ENCODE results near the gene SYCP2.

SYCP2 gene

GRCh38 chr20:59940129-59940955, 6.9 kb upstream of the SYCP2 start, which contains the start of the genes FAM217B and PPP1R3D:
Gene FAM217B, plus strand, starts transcription at chr20:59940389. Its CDS starts 3,555 bp downstream, at chr20:59943944.
Gene PPP1R3D, minus strand, starts transcription at chr20:59940305. Its CDS starts 374 bp downstream, at chr20:59939931.
- POLR2A ChIA-PET: interaction anchor here (0.6 to 3.4 kb wide), 17 partner anchors 9 to 120 kb away, joined by 3 to 19 read pairs (median 4); no protein-coding TSS in a partner anchor
- CTCF ChIA-PET: interaction anchor here (1.7 kb wide), 1 partner anchor 15 kb away, joined by 4 read pairs; no protein-coding TSS in a partner anchor

GRCh38 chr20:59939879-59940128, 6.4 kb upstream of the SYCP2 start:
- POLR2A ChIA-PET: interaction anchor here (0.6 to 3.4 kb wide), 16 partner anchors 8 to 120 kb away, joined by 3 to 19 read pairs (median 4); no protein-coding TSS in a partner anchor
- peak; percentile 19 for DNase-seq (ENCODE audit: extremely low spot score)
- CTCF ChIA-PET: interaction anchor here (0.5 kb wide), 1 partner anchor 17 kb away, joined by 5 read pairs; no protein-coding TSS in a partner anchor
- TF ChIP-seq ARNT (IDR thresholded peaks at IDR 0.05): no peak
- TF ChIP-seq SP1 (IDR thresholded peaks at IDR 0.05): no peak
- no peak for TF ChIP-seq SUZ12 (IDR thresholded peaks at IDR 0.05)
- TF ChIP-seq TARDBP (IDR thresholded peaks at IDR 0.05): no peak
- no peak for TF ChIP-seq FOXM1 (IDR thresholded peaks at IDR 0.05; ENCODE audit: borderline replicate concordance)
- no peak for TF ChIP-seq FOXA1 (IDR thresholded peaks at IDR 0.05)
- no peak for TF ChIP-seq L3MBTL2 (conservative IDR thresholded peaks at IDR 0.05)
- no peak for TF ChIP-seq ZNF384 (IDR thresholded peaks at IDR 0.05)
- no peak for TF ChIP-seq PKNOX1 (IDR thresholded peaks at IDR 0.05)
- no peak for TF ChIP-seq FOXK2 (IDR thresholded peaks at IDR 0.05)
- no peak for TF ChIP-seq HDGF (IDR thresholded peaks at IDR 0.05; ENCODE audit: borderline replicate concordance)
- no peak for TF ChIP-seq BHLHE40 (IDR thresholded peaks at IDR 0.05; ENCODE audit: borderline replicate concordance)
- no peak for TF ChIP-seq LEF1 (IDR thresholded peaks at IDR 0.05; ENCODE audit: borderline replicate concordance)
- TF ChIP-seq NFRKB (IDR thresholded peaks at IDR 0.05): no peak
- no peak for TF ChIP-seq ELF4 (IDR thresholded peaks at IDR 0.05)
- no peak for TF ChIP-seq CTBP1 (IDR thresholded peaks at IDR 0.05; ENCODE audit: borderline replicate concordance)

More at GRCh38 chr20:59940129-59940955, 6.9 kb upstream of the SYCP2 start, which contains the start of the genes FAM217B and PPP1R3D:
- peak; percentile 68 for TF ChIP-seq L3MBTL2 (conservative IDR thresholded peaks at IDR 0.05)
- no peak for TF ChIP-seq ZNF384 (IDR thresholded peaks at IDR 0.05)
- TF ChIP-seq SUZ12 (IDR thresholded peaks at IDR 0.05): no peak
- no peak for TF ChIP-seq LEF1 (IDR thresholded peaks at IDR 0.05; ENCODE audit: borderline replicate concordance)
- peak; percentile 52 for TF ChIP-seq PKNOX1 (IDR thresholded peaks at IDR 0.05)
- DNase-seq (ENCODE audit: extremely low spot score): peak; percentile 88

- TF ChIP-seq L3MBTL2 (conservative IDR thresholded peaks at IDR 0.05) (peak; percentile 36), ARNT (IDR thresholded peaks at IDR 0.05) (no peak)
- POLR2A ChIA-PET: interaction anchor here (0.9 to 3.4 kb wide), 9 partner anchors 8 to 119 kb away, joined by 3 to 19 read pairs (median 5); no protein-coding TSS in a partner anchor
- CTCF ChIA-PET: interaction anchor here (0.5 kb wide), 1 partner anchor 17 kb away, joined by 5 read pairs; no protein-coding TSS in a partner anchor
- DNase-seq (ENCODE audit: extremely low spot score): no peak
Measured at GRCh38 chr20:59939052-59939878, 5.8 kb upstream of the SYCP2 start.

- TF ChIP-seq SUZ12 (IDR thresholded peaks at IDR 0.05): no peak
- TF ChIP-seq FOXM1 (IDR thresholded peaks at IDR 0.05; ENCODE audit: borderline replicate concordance): no peak
- TF ChIP-seq FOXK2 (IDR thresholded peaks at IDR 0.05): no peak
- no peak for TF ChIP-seq FOXA1 (IDR thresholded peaks at IDR 0.05)
- TF ChIP-seq PKNOX1 (IDR thresholded peaks at IDR 0.05): no peak
- no peak for TF ChIP-seq ZNF384 (IDR thresholded peaks at IDR 0.05)
- ChIA-PET CTCF (no interaction called here), POLR2A (interaction anchor here (3.4 kb wide), 1 partner anchor 12 kb away, joined by 19 read pairs; no protein-coding TSS in a partner anchor)
- DNase-seq (ENCODE audit: extremely low spot score): no peak
Measured at GRCh38 chr20:59938696-59939051, 5.2 kb upstream of the SYCP2 start.

- CTCF ChIA-PET: no interaction called here
- no peak for TF ChIP-seq FOXM1 (IDR thresholded peaks at IDR 0.05; ENCODE audit: borderline replicate concordance)
- TF ChIP-seq HDGF (IDR thresholded peaks at IDR 0.05; ENCODE audit: borderline replicate concordance): no peak
- no peak for TF ChIP-seq FOXK2 (IDR thresholded peaks at IDR 0.05)
- no peak for TF ChIP-seq SUZ12 (IDR thresholded peaks at IDR 0.05)
- TF ChIP-seq LEF1 (IDR thresholded peaks at IDR 0.05; ENCODE audit: borderline replicate concordance): no peak
- no peak for TF ChIP-seq TARDBP (IDR thresholded peaks at IDR 0.05)
- TF ChIP-seq ELF4 (IDR thresholded peaks at IDR 0.05): no peak
- DNase-seq (ENCODE audit: extremely low spot score): no peak
- POLR2A ChIA-PET: interaction anchor here (3.4 kb wide), 1 partner anchor 11 kb away, joined by 19 read pairs; no protein-coding TSS in a partner anchor
Measured at GRCh38 chr20:59938221-59938620, 4.8 kb upstream of the SYCP2 start.

GRCh38 chr20:59937150-59937549, 3.7 kb upstream of the SYCP2 start:
- CTCF ChIA-PET: no interaction called here
- POLR2A ChIA-PET: no interaction called here
- no peak for DNase-seq (ENCODE audit: extremely low spot score)
- TF ChIP-seq L3MBTL2 (conservative IDR thresholded peaks at IDR 0.05) (no peak), BHLHE40 (IDR thresholded peaks at IDR 0.05; ENCODE audit: borderline replicate concordance) (no peak), ELF4 (IDR thresholded peaks at IDR 0.05) (no peak), SP1 (IDR thresholded peaks at IDR 0.05) (no peak)

Measured in HEK293T (cell line).